Activated naive CD4-positive, alpha-beta T cell treated with anti-CD3 and anti-CD28 coated beads, Interleukin-2, amount 50 U/mL, for 72 hours (primary cell): ENCODE measurements around the gene KNL1. TPM values are rescaled to one million over a fixed set of nuclear protein-coding genes. Genes with fewer than 3 reads are reported as not detected.
"Not testable (repeated sequence)": the region's sequence is repeated elsewhere in the genome, so short reads cannot be mapped to it uniquely, and the experiment has no call there.

ENCODE experiments used
- ATAC-seq, 2 donors: fragments of 150-1000 bp; cut with Tn5 transposase; 2 replicates each; pipeline ENCODE4 v1.10.0; 2021; ENCODE audit warnings: mild to moderate bottlenecking in 2 of 2, moderate library complexity in 2 of 2
- DNase-seq, 2 donors: peaks; one replicate each; pipeline ENCODE4 v3.0.0; 2021 to 2022; ENCODE audit warnings: low spot score in 2 of 2
- H3K27ac Mint-ChIP-seq, 2 donors: one replicate each; pipeline ENCODE4 v1.8.0; 2022; ENCODE audit warnings: mild to moderate bottlenecking in 2 of 2, mixed read lengths in 2 of 2
- H3K36me3 Mint-ChIP-seq, 2 donors: one replicate each; pipeline ENCODE4 v1.8.0; 2022; ENCODE audit warnings: mixed read lengths in 2 of 2
- H3K9me3 Mint-ChIP-seq, 2 donors: one replicate each; pipeline ENCODE4 v1.8.0; 2022; ENCODE audit warnings: mixed read lengths in 2 of 2
- total RNA-seq, 2 donors: library from RNA; stranded (reverse); gene quantifications; one replicate each; pipeline ENCODE4 v1.2.3, GENCODE V29; 2022

The KNL1 gene
- total RNA-seq, 2 donors from 2014 or later: 29.0 to 36.9 TPM

DNA sequence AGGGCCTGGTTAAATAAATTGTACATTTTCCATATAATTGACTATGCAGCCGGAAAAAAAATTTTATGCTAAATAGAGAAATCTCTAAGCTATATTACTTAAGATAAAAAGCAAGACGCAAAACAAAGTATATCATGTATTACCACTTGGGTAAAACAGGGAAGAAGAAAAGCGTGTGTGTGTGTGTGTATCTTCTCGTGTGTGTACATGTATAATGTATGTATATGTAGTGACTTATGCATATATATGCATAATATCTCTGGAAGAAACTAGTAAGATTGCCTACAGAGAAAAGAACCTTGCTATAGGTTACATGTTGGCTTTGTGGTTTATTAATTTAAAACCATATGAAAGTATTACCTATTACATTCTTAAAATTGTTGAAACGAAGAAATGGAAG is 19.0 kb downstream of the KNL1 start:
- ATAC-seq (no peak), DNase-seq (no peak)
- Mint-ChIP-seq H3K27ac (no peak overlapping the region), H3K9me3 (no peaks in the 10 kb centered on the region), H3K36me3 (peaks cover 0 to 9% of the 10 kb centered on the region in 2 donors)

DNA sequence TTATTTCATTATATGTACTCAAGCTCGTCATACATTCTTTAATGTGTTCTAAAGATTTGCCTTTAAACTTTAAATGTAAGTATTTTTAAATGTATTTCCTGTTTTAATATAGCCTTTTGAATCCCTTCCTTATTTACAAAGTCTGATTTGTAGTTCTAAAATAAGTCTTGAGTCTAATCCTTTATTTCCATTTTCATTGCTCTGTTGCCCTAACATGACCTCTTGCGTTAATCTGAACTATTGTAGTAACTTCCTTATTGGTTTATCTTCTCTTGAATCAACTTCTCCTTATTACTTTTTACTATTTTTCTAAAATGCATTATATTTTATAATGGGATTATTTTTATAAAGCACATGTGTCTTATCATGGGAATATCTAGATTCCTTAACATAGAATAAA is 24.0 kb downstream of the KNL1 start:
- H3K36me3 Mint-ChIP-seq: peaks cover 0 to 6% of the 10 kb centered on the region in 2 donors
- no peaks in the 10 kb centered on the region for H3K9me3 Mint-ChIP-seq
- no peak overlapping the region for H3K27ac Mint-ChIP-seq
- DNase-seq (no peak), ATAC-seq (no peak)

DNA sequence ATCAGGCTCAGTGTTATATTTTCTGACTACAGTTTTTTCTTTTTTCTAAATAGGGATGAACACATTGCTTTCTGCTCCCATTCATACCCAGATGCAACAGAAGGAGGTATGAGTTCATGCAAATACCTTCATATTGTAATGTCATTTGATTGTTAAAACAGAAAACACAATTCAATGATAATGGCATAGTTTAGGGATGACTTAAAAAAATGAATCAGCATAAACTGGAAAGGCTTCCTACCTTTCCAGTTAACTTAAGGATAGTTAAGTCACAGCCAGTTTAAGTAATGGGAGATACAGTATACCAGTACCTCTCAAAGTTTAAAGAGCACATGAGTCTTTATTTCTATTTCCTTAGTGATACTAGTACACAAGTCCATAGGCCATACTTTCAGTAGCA is 24.9 kb downstream of the KNL1 start:
- DNase-seq (no peak), ATAC-seq (no peak)
- no peaks in the 10 kb centered on the region for H3K9me3 Mint-ChIP-seq
- no peak overlapping the region for H3K27ac Mint-ChIP-seq
- peaks cover 0 to 6% of the 10 kb centered on the region in 2 donors for H3K36me3 Mint-ChIP-seq

DNA sequence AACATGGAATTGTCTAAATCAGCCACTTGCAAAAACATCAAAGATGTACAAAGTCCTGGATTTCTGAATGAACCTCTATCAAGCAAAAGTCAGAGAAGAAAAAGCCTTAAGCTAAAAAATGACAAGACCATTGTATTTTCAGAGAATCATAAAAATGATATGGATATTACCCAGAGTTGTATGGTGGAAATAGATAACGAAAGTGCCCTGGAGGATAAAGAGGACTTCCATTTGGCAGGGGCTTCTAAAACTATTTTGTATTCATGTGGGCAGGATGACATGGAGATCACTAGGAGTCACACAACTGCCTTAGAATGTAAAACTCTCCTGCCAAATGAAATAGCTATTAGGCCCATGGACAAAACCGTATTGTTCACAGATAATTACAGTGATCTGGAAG is 29.3 kb downstream of the KNL1 start:
- no peaks in the 10 kb centered on the region for H3K9me3 Mint-ChIP-seq
- H3K36me3 Mint-ChIP-seq: peaks cover 0 to 6% of the 10 kb centered on the region in 2 donors
- no peak overlapping the region for H3K27ac Mint-ChIP-seq
- no peak for DNase-seq
- no peak for ATAC-seq

DNA sequence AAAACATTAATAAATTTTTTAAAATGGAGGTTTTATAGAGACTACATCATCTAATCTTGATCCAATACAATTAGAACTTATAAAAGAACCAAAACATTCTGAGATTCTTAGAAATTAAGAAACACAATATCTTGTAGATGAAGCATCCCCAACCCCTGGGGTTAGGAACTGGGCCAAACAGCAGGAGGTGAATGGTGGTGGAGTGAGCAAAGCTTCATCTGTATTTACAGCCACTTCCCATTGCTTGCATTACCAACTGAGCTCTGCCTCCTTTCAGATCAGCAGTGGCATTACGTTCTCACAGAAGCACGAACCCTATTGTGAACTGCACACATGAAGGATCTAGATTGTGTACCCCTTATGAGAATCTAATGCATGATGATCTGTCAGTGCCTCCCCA is 36.3 kb downstream of the KNL1 start:
- H3K9me3 Mint-ChIP-seq: no peaks in the 10 kb centered on the region
- H3K27ac Mint-ChIP-seq: no peak overlapping the region
- DNase-seq: no peak
- ATAC-seq: no peak
- peaks cover 0 to 10% of the 10 kb centered on the region in 2 donors for H3K36me3 Mint-ChIP-seq

DNA sequence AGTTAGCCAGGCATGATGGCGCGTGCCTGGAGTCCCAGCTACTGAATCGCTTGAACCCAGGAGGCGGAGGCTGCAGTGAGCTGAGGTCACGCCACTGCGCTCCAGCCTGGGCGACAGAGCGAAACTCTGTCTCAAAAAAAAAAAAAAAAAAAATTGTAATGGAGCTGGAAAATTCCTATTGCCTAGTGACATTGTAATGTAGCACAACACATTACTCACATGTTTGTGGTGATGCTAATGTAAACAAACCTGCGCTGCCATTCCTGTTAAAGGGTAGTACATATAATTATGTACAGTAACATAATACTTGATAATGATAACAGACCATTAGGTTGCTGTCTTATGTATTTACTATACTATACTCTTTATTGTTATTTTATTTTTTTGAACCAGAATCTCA is 39.1 kb downstream of the KNL1 start:
- DNase-seq (no peak), ATAC-seq (no peak)
- no peaks in the 10 kb centered on the region for H3K9me3 Mint-ChIP-seq
- H3K36me3 Mint-ChIP-seq: peaks cover 0 to 10% of the 10 kb centered on the region in 2 donors
- no peak overlapping the region for H3K27ac Mint-ChIP-seq

DNA sequence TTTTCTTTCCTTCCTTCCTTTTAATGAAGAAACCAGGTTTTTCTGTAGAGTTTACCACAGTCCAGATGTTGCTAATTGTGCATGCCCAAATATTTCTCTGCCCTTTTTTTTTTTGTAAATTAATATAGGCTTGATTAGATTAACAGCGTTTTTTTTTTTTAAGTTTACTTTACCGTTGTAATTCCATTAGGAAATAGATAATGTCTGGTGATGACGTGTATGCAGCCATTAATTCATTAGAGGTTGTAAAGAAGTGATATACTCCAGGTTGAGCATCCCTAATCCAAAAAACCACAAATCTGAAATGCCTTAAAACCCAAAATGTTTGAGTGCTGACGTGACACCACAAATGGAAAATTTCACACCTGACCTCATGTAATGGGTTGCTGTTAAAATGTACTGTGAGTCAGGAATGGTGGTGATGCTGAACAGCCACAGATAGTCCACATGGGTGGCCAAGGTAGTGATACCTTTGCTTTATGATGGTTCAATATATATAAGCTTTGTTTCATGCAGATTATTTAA is 43.2 kb downstream of the KNL1 start:
- no peaks in the 10 kb centered on the region for H3K9me3 Mint-ChIP-seq
- no peaks in the 10 kb centered on the region for H3K36me3 Mint-ChIP-seq
- ATAC-seq (no peak), DNase-seq (no peak)
- no peak overlapping the region for H3K27ac Mint-ChIP-seq

DNA sequence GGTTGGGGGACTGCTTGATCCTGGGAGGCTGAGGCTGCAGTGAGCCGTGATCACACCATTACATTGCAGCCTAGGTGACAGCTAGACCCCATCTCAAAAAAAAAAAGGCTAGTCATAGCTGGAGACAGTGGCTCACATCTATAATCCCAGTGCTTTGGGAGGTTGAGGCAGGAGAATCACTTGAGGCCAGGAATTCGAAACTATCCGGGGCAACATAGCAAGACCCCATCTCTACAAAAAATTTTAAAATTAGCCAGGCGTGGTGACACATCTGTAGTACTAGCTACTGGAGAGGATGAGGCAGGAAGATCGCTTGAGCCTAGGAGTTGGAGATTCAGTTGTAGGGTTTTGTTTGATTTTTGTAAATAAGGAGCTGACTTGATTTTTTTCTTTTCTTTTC is 45.6 kb downstream of the KNL1 start:
- ATAC-seq: no peak
- Mint-ChIP-seq H3K27ac (no peak overlapping the region), H3K9me3 (no peaks in the 10 kb centered on the region), H3K36me3 (no peaks in the 10 kb centered on the region)
- DNase-seq: no peak

DNA sequence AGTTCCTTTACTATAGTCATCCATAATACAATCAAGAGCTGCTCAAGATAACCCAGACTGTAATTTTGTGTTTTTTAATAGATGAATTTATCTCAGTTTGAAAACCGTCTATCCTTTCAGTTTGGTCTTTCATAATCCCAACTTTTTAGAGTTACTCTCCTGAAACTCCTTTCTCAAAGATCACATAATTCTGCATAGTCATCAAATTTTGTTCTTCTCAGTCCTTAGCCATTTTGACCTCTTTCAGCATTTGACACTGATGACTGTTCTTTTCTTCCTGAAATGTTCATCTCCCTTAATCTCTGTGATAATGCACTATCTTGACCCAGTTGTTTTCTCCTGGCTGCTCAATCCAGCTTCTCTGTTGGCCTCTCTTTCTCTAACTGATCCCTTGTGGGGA is 53.5 kb downstream of the KNL1 start:
- ATAC-seq (no peak), DNase-seq (no peak)
- no peaks in the 10 kb centered on the region for H3K36me3 Mint-ChIP-seq
- H3K27ac Mint-ChIP-seq: no peak overlapping the region
- H3K9me3 Mint-ChIP-seq: no peaks in the 10 kb centered on the region

DNA sequence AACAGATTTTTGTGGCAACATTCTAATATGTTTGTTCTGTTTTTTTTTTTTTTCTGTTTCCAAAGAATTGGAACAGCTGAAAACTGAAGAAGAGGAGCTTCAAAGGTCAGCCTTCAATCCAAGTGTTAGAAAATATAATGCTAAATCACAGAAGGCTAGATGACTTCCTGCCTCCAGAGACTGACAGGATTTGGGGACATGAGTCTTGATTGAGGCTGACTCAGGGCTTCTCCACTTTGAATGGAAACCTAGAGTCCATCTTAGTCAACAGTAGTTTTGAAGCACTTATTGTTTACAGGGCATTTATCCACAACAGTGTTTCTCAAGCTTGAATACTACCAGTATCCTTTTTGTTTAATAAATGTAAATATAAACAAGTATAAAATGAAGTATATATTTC is 56.4 kb downstream of the KNL1 start:
- DNase-seq (no peak), ATAC-seq (no peak)
- Mint-ChIP-seq H3K27ac (no peak overlapping the region), H3K36me3 (no peaks in the 10 kb centered on the region), H3K9me3 (no peaks in the 10 kb centered on the region)

DNA sequence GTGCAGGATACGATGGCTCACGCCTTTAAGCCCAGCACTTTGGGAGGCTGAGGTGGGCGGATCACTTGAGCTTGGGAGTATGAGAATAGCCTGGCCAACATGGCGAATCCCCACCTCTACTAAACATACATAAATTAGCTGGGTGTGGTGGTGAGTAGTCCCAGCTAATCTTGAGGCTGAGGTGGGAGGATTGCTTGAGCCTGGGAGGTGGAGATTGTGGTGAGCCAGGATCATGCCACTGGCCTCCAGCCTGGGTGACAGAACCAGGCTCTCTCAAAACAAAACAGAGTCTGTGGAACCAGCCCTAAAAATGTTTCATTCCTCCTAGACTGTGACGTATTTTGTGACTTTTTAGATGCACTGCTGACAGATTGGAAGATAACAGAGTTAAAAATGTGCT is 66.6 kb downstream of the KNL1 start:
- H3K9me3 Mint-ChIP-seq: no peaks in the 10 kb centered on the region
- peak in 1 of 2 donors; percentile 28 for ATAC-seq
- no peak for DNase-seq
- no peak overlapping the region for H3K27ac Mint-ChIP-seq
- peaks cover 0 to 16% of the 10 kb centered on the region in 2 donors for H3K36me3 Mint-ChIP-seq

DNA sequence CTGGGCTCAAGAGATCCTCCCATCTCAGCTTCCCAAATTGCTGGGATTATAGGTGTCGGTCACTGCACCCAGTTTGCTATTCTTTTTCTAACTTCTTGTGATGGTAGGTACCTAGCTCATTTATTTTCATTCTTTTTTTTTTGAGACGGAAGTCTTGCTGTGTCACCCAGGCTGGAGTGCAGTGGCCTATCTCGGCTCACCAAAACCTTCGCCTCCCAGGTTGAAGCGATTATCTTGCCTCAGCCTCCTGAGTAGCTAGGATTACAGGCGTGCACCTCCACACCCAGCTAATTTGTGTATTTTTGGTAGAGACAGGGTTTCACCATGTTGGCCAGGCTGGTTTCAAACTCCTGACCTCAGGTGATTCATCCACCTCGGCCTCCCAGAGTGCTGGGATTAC is 70.9 kb downstream of the KNL1 start:
- Mint-ChIP-seq H3K27ac (no peak overlapping the region), H3K9me3 (no peaks in the 10 kb centered on the region), H3K36me3 (peaks cover 0 to 6% of the 10 kb centered on the region in 2 donors)
- ATAC-seq (no peak), DNase-seq (no peak)

DNA sequence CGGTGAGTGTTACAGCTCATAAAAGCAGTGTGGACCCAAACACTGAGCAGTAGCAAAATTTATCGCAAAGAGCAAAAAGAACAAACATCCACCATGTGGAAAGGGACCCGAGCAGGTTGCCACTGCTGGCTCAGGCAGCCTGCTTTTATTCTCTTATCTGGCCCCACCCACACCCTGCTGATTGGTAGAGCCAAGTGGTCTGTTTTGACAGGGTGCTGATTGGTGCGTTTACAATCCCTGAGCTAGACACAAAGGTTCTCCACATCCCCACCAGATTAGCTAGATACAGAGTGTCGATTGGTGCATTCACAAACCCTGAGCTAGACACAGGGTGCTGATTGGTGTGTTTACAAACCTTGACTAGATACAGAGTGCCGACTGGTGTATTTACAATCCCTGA is 82.2 kb downstream of the KNL1 start:
- H3K36me3 Mint-ChIP-seq, H3K27ac Mint-ChIP-seq, DNase-seq, ATAC-seq, H3K9me3 Mint-ChIP-seq: not testable (repeated sequence)

DNA sequence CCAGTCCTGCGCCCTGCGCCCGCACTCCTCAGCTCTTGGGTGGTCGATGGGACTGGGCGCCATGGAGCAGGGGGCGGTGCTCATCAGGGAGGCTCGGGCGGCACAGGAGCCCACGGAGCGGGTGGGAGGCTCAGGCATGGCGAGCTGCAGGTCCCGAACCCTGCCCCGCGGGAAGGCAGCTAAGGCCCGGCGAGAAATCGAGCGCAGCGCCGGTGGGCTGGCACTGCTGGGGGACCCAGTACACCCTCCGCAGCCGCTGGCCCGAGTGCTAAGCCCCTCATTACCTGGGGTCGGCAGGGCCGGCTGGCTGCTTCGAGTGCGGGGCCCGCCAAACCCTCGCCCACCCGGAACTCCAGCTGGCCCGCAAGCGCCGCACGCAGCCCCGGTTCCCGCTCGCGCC is 82.9 kb downstream of the KNL1 start:
- H3K27ac Mint-ChIP-seq, ATAC-seq, H3K36me3 Mint-ChIP-seq, DNase-seq, H3K9me3 Mint-ChIP-seq: not testable (repeated sequence)

DNA sequence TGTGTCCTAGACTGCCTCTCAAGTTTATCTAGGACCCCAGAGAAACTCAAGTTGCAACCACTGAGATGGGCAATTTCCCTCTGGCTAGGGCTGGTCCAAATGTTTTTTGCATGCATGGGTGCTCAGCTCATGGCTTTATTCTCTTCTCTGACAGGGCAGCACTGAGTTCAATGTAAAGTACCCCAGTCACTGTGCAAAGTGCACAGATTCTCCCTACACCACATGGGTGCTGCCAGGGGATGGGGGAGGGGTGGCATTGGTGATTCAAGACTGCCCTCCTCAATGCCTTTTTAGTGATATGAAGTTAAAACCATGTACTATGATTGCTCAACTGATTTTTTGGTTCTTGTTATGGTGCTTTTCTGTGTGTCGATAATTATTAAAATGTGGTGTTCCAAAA is 86.1 kb downstream of the KNL1 start:
- Mint-ChIP-seq H3K36me3 (no peaks in the 10 kb centered on the region), H3K9me3 (no peaks in the 10 kb centered on the region), H3K27ac (no peak overlapping the region)
- ATAC-seq: no peak
- DNase-seq: no peak

DNA sequence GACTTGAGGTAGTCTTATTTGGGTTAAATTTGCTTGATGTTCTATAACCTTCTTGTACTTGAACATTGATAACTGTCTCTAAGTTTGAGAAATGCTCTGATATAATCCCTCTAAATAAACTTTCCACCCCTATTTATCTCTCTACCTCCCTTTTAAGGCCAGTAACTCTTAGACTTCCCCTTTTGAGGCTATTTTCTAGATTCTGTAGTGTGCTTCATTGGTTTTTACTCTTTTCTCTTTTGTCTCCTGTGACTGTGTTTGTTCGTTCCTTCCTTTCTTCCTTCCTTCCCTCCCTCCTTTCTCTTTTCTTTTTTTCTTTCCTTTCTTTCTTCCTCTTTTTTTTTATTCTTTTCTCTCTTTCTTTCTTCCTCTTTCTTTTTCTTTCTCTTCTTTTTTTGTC is 86.9 kb downstream of the KNL1 start:
- H3K36me3 Mint-ChIP-seq, H3K9me3 Mint-ChIP-seq, DNase-seq, ATAC-seq, H3K27ac Mint-ChIP-seq: not testable (repeated sequence)

DNA sequence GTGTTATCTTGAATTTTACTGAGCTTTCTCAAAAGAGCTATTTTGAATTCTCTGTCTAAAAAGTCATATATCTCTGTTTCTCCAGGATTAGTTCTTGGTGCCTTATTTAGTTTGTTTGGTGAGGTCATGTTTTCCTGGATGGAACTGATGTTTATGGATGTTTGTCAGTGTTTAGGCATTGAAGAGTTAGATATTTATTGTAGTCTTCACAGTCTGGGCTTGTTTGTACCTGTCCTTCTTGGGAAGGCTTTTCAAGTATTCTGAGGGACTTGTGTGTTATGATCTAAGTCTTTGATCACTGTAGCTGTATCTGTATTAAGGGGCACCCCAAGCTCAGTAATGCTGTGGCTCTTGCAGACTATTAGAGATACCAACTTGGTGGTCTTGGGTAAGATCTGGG is 90.3 kb downstream of the KNL1 start:
- H3K9me3 Mint-ChIP-seq: no peaks in the 10 kb centered on the region
- ATAC-seq: no peak
- H3K27ac Mint-ChIP-seq: no peak overlapping the region
- DNase-seq: no peak
- no peaks in the 10 kb centered on the region for H3K36me3 Mint-ChIP-seq

DNA sequence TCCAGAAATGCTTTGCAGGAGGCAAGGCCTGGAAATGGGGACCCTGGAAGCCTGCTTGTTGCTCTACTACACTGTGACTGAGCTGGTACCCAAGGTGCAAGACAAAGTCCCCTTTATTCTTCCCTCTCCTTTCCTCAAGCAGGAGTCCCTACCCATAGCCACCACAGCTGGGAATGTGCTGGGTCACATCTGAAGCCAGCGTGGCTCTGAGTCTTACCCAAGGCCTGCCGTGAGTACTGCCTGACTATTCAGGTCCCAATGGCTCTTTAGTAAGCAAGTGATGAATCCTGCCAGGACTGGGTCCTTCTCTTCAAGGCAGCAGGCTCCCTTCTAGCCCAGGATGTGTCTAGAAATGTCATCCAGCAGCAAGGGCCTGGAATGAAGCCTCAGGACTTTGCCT is 91.3 kb downstream of the KNL1 start:
- ATAC-seq (no peak), DNase-seq (no peak)
- Mint-ChIP-seq H3K9me3 (no peaks in the 10 kb centered on the region), H3K27ac (peak overlapping the region; percentile 57), H3K36me3 (no peaks in the 10 kb centered on the region)
